SH-SY5Y (cell line): ENCODE results near the gene CTAGE1.

ENCODE experiments used
- GATA2 ChIP-seq: IDR thresholded peaks from 2 replicates; pipeline ENCODE4 v1.6.1; 2011; ENCODE audit warnings: mild to moderate bottlenecking, low read depth, low read length
- GATA3 ChIP-seq: IDR thresholded peaks from 2 replicates; pipeline ENCODE4 v1.6.1; 2011; ENCODE audit warnings: low read depth, mild to moderate bottlenecking, low read length, moderate library complexity

DNA sequence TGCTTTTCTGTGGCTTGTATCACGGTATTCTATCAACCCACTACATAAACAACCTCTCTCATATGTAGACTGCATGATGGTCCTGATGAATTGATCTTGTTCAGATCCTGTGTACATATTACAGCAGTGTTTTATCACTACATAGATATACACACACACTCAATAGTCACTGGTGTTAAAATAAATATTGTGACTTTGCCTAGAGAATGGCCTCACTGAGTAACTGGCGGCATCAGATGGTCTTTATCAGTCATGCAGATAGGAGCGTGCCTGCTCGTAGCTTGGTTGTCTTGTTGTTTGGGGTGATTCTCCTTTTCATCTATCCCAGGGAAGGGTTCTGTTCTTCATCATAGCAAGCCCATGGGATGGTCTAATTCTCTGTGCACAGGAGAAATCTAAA is 18.4 kb upstream of the CTAGE1 start:
- TF ChIP-seq GATA2 (no peak), GATA3 (no peak)
